Natural killer cell (primary cell): ENCODE measurements around the gene PYCARD. TPM values are rescaled to one million over a fixed set of nuclear protein-coding genes. Genes with fewer than 3 reads are reported as not detected.

ENCODE experiments used
- ATAC-seq, 3 donors: fragments of 150-1000 bp in 2 of 3; fragments of 200-7000 bp in 1 of 3; cut with Tn5 transposase; 1 replicate in 1 of 3; 2 replicates in 2 of 3; pipeline ENCODE4 v1.10.0; 2021; ENCODE audit warnings: mild to moderate bottlenecking in 2 of 3, moderate library complexity in 2 of 3
- DNase-seq, 2 donors: peaks; one replicate each; pipeline versions ENCODE4 v3.0.0 to v3.0.0-alpha.2; 2013 to 2021; ENCODE audit warnings: mixed read lengths in 1 of 2
- H3K27ac ChIP-seq: one replicate; pipeline ENCODE4 v1.5.1; 2013; ENCODE audit warnings: mild to moderate bottlenecking, low read length
- H3K27me3 ChIP-seq: one replicate; pipeline ENCODE4 v1.6.1; 2013; ENCODE audit warnings: low read length; ENCODE audit not compliant: control insufficient read depth, insufficient read depth
- H3K36me3 ChIP-seq: one replicate; pipeline ENCODE4 v1.6.1; 2013; ENCODE audit warnings: low read length; ENCODE audit not compliant: control insufficient read depth, insufficient read depth
- H3K4me1 ChIP-seq: one replicate; pipeline ENCODE4 v1.6.1; 2013; ENCODE audit warnings: low read length; ENCODE audit not compliant: control insufficient read depth, insufficient read depth
- H3K4me3 ChIP-seq: one replicate; pipeline ENCODE4 v1.5.1; 2013; ENCODE audit warnings: low read length
- H3K9me3 ChIP-seq: one replicate; pipeline ENCODE4 v1.6.1; 2013; ENCODE audit warnings: low read length; ENCODE audit not compliant: control insufficient read depth, insufficient read depth
- H3K27ac Mint-ChIP-seq, 2 donors: one replicate each; pipeline ENCODE4 v1.8.0; 2022; ENCODE audit warnings: mild to moderate bottlenecking in 2 of 2, mixed read lengths in 2 of 2, moderate library complexity in 1 of 2
- H3K27me3 Mint-ChIP-seq, 2 donors: one replicate each; pipeline ENCODE4 v1.8.0; 2022; ENCODE audit warnings: low read depth in 2 of 2, mixed read lengths in 2 of 2
- H3K36me3 Mint-ChIP-seq: one replicate; pipeline ENCODE4 v1.8.0; 2022; ENCODE audit warnings: mixed read lengths
- H3K4me1 Mint-ChIP-seq, 2 donors: one replicate each; pipeline ENCODE4 v1.8.0; 2022; ENCODE audit warnings: mixed read lengths in 2 of 2
- H3K4me3 Mint-ChIP-seq: one replicate; pipeline ENCODE4 v1.8.0; 2022; ENCODE audit warnings: mild to moderate bottlenecking, moderate library complexity, mixed read lengths
- H3K9me3 Mint-ChIP-seq, 2 donors: one replicate each; pipeline ENCODE4 v1.8.0; 2022; ENCODE audit warnings: mixed read lengths in 2 of 2
- WGBS: methylation state at CpG from one replicate; pipeline ENCODE4 v1.1.7; 2013; ENCODE audit warnings: missing lambda C conversion rate; ENCODE audit not compliant: insufficient coverage; 5-methylcytosine and 5-hydroxymethylcytosine counted together
- intact Hi-C: fragments of 100-400 bp; cut with micrococcal nuclease; formaldehyde crosslinking; loops from one replicate; pipeline ENCODE4 v1.14.2; 2022
- total RNA-seq, 4 donors: library from RNA; stranded (reverse); fragments of 120-200 nt in 1 of 4; gene quantifications; one replicate each; pipeline versions ENCODE4 v1.2.3 to v1.2.4, GENCODE V29; 2013 to 2022
- TF ChIP-seq, protein P1 (sequence below): fragments of 200-600 bp; IDR thresholded peaks from one replicate; pipeline ENCODE4 v1.8.0; 2022; ENCODE audit warnings: antibody characterized with exemption

PYCARD gene
- total RNA-seq, 3 donors from 2014 or later (not counting 1 experiment from before 2014, with no cell fraction given): 29.7 to 38.1 (median 37.6) TPM

DNA sequence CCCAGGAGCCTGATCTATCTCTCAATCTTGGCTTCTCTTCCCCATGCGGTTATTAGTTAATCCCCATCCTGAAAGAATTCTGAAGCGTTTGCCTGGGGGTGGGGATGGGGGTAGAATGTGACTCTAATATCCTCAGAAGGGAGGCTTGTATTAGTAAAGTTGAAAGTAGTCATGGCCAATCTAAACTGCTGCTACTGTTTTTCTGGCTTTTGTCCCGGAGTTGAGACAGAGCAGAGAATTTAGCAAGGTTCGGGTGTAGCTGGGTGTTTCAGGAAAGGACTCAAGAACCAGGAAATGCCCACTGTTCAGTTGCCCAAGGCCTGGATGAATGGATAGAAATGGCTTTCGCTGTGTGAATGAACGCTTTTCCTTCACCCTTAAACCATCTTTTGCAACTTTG lies 39.6 kb upstream of the PYCARD start:
- Histone ChIP-seq H3K27ac (no peak overlapping the region), H3K27me3 (no peaks in the 10 kb centered on the region), H3K4me1 (no peaks in the 10 kb centered on the region), H3K9me3 (no peaks in the 10 kb centered on the region), H3K4me3 (no peak overlapping the region), H3K36me3 (no peaks in the 10 kb centered on the region)
- 86% methylated on average over 6 of the region's 6 CpGs for WGBS
- no peak for ATAC-seq
- Mint-ChIP-seq H3K36me3 (no peaks in the 10 kb centered on the region), H3K4me1 (no peaks in the 10 kb centered on the region), H3K4me3 (no peak overlapping the region), H3K27ac (no peak overlapping the region), H3K27me3 (no peaks in the 10 kb centered on the region), H3K9me3 (no peaks in the 10 kb centered on the region)
- TF ChIP-seq, protein P1, sequence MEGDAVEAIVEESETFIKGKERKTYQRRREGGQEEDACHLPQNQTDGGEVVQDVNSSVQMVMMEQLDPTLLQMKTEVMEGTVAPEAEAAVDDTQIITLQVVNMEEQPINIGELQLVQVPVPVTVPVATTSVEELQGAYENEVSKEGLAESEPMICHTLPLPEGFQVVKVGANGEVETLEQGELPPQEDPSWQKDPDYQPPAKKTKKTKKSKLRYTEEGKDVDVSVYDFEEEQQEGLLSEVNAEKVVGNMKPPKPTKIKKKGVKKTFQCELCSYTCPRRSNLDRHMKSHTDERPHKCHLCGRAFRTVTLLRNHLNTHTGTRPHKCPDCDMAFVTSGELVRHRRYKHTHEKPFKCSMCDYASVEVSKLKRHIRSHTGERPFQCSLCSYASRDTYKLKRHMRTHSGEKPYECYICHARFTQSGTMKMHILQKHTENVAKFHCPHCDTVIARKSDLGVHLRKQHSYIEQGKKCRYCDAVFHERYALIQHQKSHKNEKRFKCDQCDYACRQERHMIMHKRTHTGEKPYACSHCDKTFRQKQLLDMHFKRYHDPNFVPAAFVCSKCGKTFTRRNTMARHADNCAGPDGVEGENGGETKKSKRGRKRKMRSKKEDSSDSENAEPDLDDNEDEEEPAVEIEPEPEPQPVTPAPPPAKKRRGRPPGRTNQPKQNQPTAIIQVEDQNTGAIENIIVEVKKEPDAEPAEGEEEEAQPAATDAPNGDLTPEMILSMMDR: no peak
- intact Hi-C loops: no loop called here
- DNase-seq: no peak

DNA sequence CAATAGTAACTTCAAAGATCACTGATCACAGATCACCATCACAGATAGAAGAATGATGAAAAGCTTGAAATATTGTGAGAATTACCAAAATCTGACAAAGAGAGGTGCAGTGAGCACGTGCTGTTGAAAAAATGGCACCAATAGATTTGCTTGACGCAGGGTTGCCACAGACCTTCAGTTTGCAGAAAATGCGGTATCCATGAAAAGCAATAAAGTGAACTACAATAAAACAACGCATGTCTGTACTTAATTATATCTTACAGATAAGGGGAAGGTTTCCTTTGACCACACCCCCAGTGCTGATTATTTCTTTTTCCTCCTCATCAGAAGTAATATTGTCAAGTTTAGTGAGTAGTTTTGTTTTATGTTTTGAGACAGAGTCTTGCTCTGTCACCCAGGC lies 35.5 kb upstream of the PYCARD start:
- DNase-seq: no peak
- Histone ChIP-seq H3K9me3 (no peaks in the 10 kb centered on the region), H3K27ac (no peak overlapping the region), H3K36me3 (no peaks in the 10 kb centered on the region), H3K4me1 (no peaks in the 10 kb centered on the region), H3K4me3 (no peak overlapping the region), H3K27me3 (no peaks in the 10 kb centered on the region)
- no peak overlapping the region for H3K27ac Mint-ChIP-seq
- H3K4me3 Mint-ChIP-seq: no peak overlapping the region
- intact Hi-C loops: no loop called here
- TF ChIP-seq, protein P1: no peak
- no peaks in the 10 kb centered on the region for H3K4me1 Mint-ChIP-seq
- no peaks in the 10 kb centered on the region for H3K9me3 Mint-ChIP-seq
- H3K27me3 Mint-ChIP-seq: no peaks in the 10 kb centered on the region
- no peaks in the 10 kb centered on the region for H3K36me3 Mint-ChIP-seq
- 91% methylated on average over 3 of the region's 4 CpGs for WGBS
- no peak for ATAC-seq

DNA sequence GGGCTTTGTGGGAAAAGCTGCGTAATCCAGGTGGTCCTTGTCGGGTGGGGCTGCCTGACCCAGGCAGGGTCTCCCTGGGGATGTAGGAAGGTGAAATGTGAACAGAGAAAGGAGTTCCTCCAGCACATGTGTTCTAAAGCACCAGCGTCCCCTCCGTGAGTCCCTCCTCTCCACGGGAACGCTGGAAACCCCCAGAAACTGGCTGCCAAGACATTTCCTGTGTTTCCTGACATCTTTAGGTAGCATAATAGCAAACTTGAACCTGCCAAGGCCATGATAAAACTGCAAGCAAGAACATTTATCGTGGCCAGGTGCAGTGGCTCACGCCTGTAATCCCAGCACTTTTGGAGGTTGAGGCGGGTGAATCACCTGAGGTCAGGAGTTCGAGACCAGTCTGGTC lies 26.9 kb upstream of the PYCARD start:
- no peak overlapping the region for H3K4me3 ChIP-seq
- no peak overlapping the region for H3K27ac ChIP-seq
- no peaks in the 10 kb centered on the region for H3K27me3 ChIP-seq
- H3K9me3 Mint-ChIP-seq: no peaks in the 10 kb centered on the region
- no peaks in the 10 kb centered on the region for H3K4me1 Mint-ChIP-seq
- TF ChIP-seq, protein P1: no peak
- no peaks in the 10 kb centered on the region for H3K9me3 ChIP-seq
- H3K27me3 Mint-ChIP-seq: no peaks in the 10 kb centered on the region
- no peaks in the 10 kb centered on the region for H3K4me1 ChIP-seq
- no peak overlapping the region for H3K4me3 Mint-ChIP-seq
- no peak for DNase-seq
- 53% methylated on average over 10 of the region's 10 CpGs for WGBS
- H3K36me3 ChIP-seq: no peaks in the 10 kb centered on the region
- H3K36me3 Mint-ChIP-seq: no peaks in the 10 kb centered on the region
- no peak for ATAC-seq
- intact Hi-C loops: no loop called here
- no peak overlapping the region for H3K27ac Mint-ChIP-seq

DNA sequence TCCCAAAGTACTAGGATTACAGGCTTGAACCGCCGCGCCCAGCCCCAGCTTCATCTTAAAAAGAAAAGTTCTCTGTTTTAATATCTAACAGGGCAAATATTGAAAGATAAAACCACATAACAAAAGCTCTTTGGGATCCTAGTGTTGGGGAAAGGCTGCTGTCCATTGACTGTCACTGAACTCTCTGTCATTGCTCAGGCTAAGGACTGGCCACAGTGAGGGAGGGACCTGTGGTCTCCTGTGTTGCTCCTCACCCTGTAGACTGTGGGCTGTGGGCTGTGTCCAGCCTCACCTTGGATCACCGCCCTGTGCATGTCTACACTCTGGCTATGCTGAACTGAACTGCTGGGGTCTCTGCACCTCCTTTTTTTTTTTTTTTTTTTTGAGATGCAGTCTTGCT lies 25.6 kb upstream of the PYCARD start:
- Histone ChIP-seq H3K9me3 (no peaks in the 10 kb centered on the region), H3K4me1 (no peaks in the 10 kb centered on the region), H3K27me3 (no peaks in the 10 kb centered on the region), H3K27ac (no peak overlapping the region), H3K36me3 (no peaks in the 10 kb centered on the region), H3K4me3 (no peak overlapping the region)
- Mint-ChIP-seq H3K27ac (no peak overlapping the region), H3K36me3 (no peaks in the 10 kb centered on the region), H3K27me3 (no peaks in the 10 kb centered on the region), H3K4me1 (no peaks in the 10 kb centered on the region), H3K9me3 (no peaks in the 10 kb centered on the region), H3K4me3 (no peak overlapping the region)
- intact Hi-C loops: no loop called here
- TF ChIP-seq, protein P1: no peak
- no peak for DNase-seq
- no peak for ATAC-seq
- 96% methylated on average over 4 of the region's 4 CpGs for WGBS
